Activated naive CD4-positive, alpha-beta T cell treated with anti-CD3 and anti-CD28 coated beads, Interleukin-2, amount 10 ng/mL, durations not matched to agents 7 days and 5 days (primary cell): ENCODE results near the gene RAD51AP1.
"Not testable (repeated sequence)": the region's sequence is repeated elsewhere in the genome, so short reads cannot be mapped to it uniquely, and the experiment has no call there.

Experiments
- CTCF ChIA-PET: fragments of 350-600 bp; sonication (Branson Sonifier 250); formaldehyde crosslinking; loops from one replicate; lab custom pipeline; 2021; ENCODE audit warnings: antibody characterized with exemption; lab: Charles Lee
- DNase-seq: peaks from one replicate; pipeline ENCODE4 v3.0.0-alpha.2; 2020
- H3K27ac Mint-ChIP-seq: one replicate; pipeline ENCODE4 v1.8.0; 2021; ENCODE audit warnings: mild to moderate bottlenecking, moderate library complexity, mixed read lengths
- H3K27me3 Mint-ChIP-seq: one replicate; pipeline ENCODE4 v1.8.0; 2021; ENCODE audit warnings: mild to moderate bottlenecking, mixed read lengths
- H3K36me3 Mint-ChIP-seq: one replicate; pipeline ENCODE4 v1.8.0; 2021; ENCODE audit warnings: mixed read lengths
- H3K4me1 Mint-ChIP-seq: one replicate; pipeline ENCODE4 v1.8.0; 2021; ENCODE audit warnings: mixed read lengths
- H3K4me3 Mint-ChIP-seq: one replicate; pipeline ENCODE4 v1.8.0; 2021; ENCODE audit warnings: mild to moderate bottlenecking, moderate library complexity, mixed read lengths
- H3K9me3 Mint-ChIP-seq: one replicate; pipeline ENCODE4 v1.8.0; 2021; ENCODE audit warnings: mixed read lengths

Gene RAD51AP1, protein sequence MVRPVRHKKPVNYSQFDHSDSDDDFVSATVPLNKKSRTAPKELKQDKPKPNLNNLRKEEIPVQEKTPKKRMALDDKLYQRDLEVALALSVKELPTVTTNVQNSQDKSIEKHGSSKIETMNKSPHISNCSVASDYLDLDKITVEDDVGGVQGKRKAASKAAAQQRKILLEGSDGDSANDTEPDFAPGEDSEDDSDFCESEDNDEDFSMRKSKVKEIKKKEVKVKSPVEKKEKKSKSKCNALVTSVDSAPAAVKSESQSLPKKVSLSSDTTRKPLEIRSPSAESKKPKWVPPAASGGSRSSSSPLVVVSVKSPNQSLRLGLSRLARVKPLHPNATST

DNA sequence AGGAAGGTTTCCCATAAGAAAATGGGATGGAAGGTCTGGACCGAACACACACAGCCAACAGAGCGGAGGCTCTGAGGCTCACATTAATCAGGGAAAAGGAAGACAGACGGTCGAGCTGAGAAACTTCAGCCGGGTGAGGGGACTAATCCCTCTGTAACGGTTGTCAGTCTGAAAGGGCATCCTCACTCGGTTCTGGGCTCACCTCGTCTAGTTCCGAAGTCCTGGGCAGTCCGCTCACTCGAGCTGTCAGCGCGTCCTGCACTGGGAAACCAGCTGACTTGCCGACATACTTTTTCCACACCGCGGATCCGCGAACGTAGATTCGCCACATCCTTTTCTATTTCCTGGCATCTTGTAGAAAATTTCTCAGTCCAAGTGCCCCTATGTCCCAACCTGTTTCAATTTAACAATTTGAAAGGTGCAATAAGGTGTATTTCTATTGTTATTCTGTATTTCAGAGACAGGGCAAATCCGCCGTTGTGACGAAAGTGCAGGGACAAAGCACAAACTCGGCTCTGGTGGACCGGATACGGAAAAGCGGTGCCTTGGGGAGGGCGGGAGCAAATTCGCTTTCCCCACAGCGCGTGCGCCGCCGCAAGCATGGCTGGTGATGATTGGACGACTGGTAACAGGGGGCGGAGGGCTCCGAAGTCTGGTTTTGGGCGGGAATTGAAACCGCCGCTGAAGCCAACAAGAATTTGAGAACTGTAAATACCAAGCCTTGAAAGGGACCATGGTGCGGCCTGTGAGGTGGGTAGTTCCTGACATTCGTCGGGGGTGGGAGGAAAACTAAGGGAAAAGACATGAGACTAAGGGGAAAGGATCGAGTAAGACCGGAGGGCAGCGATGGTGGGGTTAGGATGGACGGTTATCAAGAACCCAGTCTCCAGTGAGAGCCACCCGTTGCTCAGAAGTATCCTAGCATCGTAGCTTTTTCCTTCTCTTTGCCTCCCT, at the start of gene RAD51AP1:
TSS of gene RAD51AP1 (plus strand) at position 684 of the 954 bp plus-strand sequence. CDS start at position 734, 50 bp downstream.
- CTCF ChIA-PET: no interaction called here
- peak; percentile 96 for DNase-seq
- Mint-ChIP-seq H3K4me1 (peaks cover 43% of the 10 kb centered on the region), H3K27me3 (no peaks in the 10 kb centered on the region), H3K27ac (peak within 1 kb of the TSS; percentile 92), H3K36me3 (peaks cover 19% of the 10 kb centered on the region), H3K9me3 (no peaks in the 10 kb centered on the region), H3K4me3 (peak within 1 kb of the TSS; percentile 93)

DNA sequence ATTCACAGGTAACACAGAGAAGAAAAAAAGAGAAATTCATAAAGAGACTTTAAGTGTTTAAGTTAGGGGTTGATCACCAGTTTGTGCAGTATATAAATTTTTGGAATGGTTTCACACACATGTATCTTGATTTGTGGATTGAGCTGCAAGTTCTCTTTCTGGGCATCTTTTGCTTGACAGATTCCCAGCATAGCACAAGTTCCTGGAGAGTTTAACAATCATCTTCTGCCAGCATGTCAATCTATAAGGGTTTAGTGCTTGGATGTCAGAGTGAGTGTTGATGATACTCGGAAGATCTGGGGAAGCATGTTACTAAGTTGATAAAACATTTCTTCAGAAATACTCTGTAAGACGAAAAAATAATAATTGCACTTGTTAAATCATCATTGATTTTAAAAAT, 49.1 kb upstream of the RAD51AP1 start:
- CTCF ChIA-PET: no interaction called here
- peaks cover 20% of the 10 kb centered on the region for H3K36me3 Mint-ChIP-seq
- DNase-seq: no peak
- no peak overlapping the region for H3K27ac Mint-ChIP-seq
- no peaks in the 10 kb centered on the region for H3K9me3 Mint-ChIP-seq
- no peaks in the 10 kb centered on the region for H3K27me3 Mint-ChIP-seq
- H3K4me3 Mint-ChIP-seq: no peak overlapping the region
- H3K4me1 Mint-ChIP-seq: no peaks in the 10 kb centered on the region

DNA sequence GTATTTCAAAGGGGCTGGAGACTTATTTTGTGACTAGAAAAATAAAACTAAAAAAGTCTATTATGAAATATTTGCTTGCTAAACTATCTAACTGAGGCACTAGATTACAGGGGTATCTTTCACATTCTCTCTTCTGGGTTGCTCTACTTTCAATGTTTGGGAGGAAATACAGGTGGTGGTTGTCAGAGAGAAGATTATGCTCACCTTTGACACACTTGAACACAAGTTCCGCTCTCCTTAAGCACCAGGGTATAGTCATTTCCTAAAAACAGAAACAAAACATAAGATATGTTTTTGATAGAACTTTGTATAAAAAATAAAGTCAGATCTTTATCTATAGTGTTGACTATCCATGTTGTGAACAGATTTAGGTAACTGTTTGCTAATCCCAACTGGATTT, 47.7 kb upstream of the RAD51AP1 start:
- no peak for DNase-seq
- no peak overlapping the region for H3K27ac Mint-ChIP-seq

GRCh38 chr12:4496145-4496838, 42.4 kb upstream of the RAD51AP1 start:
- Mint-ChIP-seq H3K27ac (no peak overlapping the region), H3K27me3 (no peaks in the 10 kb centered on the region), H3K36me3 (peaks cover 35% of the 10 kb centered on the region), H3K4me1 (peaks cover 8% of the 10 kb centered on the region), H3K9me3 (no peaks in the 10 kb centered on the region), H3K4me3 (no peak overlapping the region)
- DNase-seq: no peak
- CTCF ChIA-PET: interaction anchor here (1.5 kb wide), 1 partner anchor 76 kb away, joined by 4 read pairs; no protein-coding TSS in a partner anchor

More for the DNA sequence above, 47.7 kb upstream of the RAD51AP1 start:
- H3K4me3 Mint-ChIP-seq: no peak overlapping the region
- H3K9me3 Mint-ChIP-seq: no peaks in the 10 kb centered on the region
- no peaks in the 10 kb centered on the region for H3K27me3 Mint-ChIP-seq
- peaks cover 20% of the 10 kb centered on the region for H3K36me3 Mint-ChIP-seq
- CTCF ChIA-PET: no interaction called here
- no peaks in the 10 kb centered on the region for H3K4me1 Mint-ChIP-seq

DNA sequence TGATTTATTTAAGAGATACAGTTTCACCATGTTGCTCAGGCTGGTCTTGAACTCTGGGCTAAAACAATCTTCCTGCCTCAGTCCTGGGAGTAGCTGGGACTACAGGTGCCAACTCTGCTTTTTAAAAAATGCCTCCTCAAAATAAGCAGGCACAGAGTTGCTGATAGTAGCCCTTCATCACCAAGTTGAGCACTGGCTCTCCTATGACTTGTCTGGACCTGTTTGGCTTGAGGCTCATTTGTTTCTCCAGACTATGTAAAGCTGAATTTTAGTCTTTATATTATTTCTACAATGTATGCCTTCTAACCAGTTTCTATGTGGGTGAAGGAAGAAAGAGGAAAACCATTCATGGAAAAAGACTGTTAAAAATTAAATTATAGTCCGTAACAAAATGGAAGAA, 39.5 kb upstream of the RAD51AP1 start:
- no peak overlapping the region for H3K4me3 Mint-ChIP-seq
- H3K27ac Mint-ChIP-seq: no peak overlapping the region
- no peak for DNase-seq
- no peaks in the 10 kb centered on the region for H3K27me3 Mint-ChIP-seq
- H3K36me3 Mint-ChIP-seq: peaks cover 46% of the 10 kb centered on the region
- CTCF ChIA-PET: interaction anchor here (1.8 kb wide), 1 partner anchor 25 kb away, joined by 5 read pairs; no protein-coding TSS in a partner anchor
- H3K9me3 Mint-ChIP-seq: no peaks in the 10 kb centered on the region
- H3K4me1 Mint-ChIP-seq: peaks cover 8% of the 10 kb centered on the region

GRCh38 chr12:4505376-4505986, 33.2 kb upstream of the RAD51AP1 start:
- Mint-ChIP-seq H3K4me1 (peaks cover 30% of the 10 kb centered on the region), H3K27ac (peak overlapping the region; percentile 45), H3K4me3 (no peak overlapping the region), H3K36me3 (peaks cover 24% of the 10 kb centered on the region), H3K27me3 (no peaks in the 10 kb centered on the region), H3K9me3 (no peaks in the 10 kb centered on the region)
- CTCF ChIA-PET: no interaction called here
- DNase-seq: no peak

GRCh38 chr12:4506430-4506829, 32.3 kb upstream of the RAD51AP1 start:
- H3K4me3 Mint-ChIP-seq: no peak overlapping the region
- H3K27me3 Mint-ChIP-seq: no peaks in the 10 kb centered on the region
- peaks cover 26% of the 10 kb centered on the region for H3K36me3 Mint-ChIP-seq
- H3K4me1 Mint-ChIP-seq: peaks cover 30% of the 10 kb centered on the region
- CTCF ChIA-PET: no interaction called here
- no peaks in the 10 kb centered on the region for H3K9me3 Mint-ChIP-seq
- H3K27ac Mint-ChIP-seq: peak overlapping the region; percentile 84
- DNase-seq: no peak

- Mint-ChIP-seq H3K4me1 (peaks cover 30% of the 10 kb centered on the region), H3K27ac (peak overlapping the region; percentile 84), H3K9me3 (no peaks in the 10 kb centered on the region), H3K27me3 (no peaks in the 10 kb centered on the region), H3K36me3 (peaks cover 23% of the 10 kb centered on the region), H3K4me3 (peak overlapping the region; percentile 11)
- DNase-seq: peak; percentile 27
- CTCF ChIA-PET: interaction anchor here (0.9 kb wide), 1 partner anchor 23 kb away, joined by 4 read pairs; no protein-coding TSS in a partner anchor
Measured at GRCh38 chr12:4506870-4507269, 31.8 kb upstream of the RAD51AP1 start.

DNA sequence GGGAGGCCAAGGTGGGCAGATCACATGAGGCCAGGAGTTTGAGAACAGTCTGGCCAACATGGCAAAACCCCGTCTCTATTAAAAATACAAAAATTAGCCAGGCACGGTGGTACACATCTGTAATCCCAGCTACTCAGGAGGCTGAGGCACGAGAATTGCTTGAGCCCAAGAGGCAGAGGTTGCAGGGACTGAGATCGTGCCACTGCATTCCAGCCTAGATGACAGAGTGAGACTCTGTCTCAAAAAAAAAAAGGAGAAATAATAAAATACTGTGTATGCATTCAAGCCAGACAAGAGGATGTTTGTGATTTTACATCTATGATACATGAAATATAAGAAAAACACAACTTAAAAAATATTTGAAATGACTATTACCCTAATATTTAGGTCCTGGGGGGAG, 30.2 kb upstream of the RAD51AP1 start:
- H3K9me3 Mint-ChIP-seq, DNase-seq, H3K4me3 Mint-ChIP-seq, H3K27me3 Mint-ChIP-seq, H3K27ac Mint-ChIP-seq: not testable (repeated sequence)
- Mint-ChIP-seq H3K4me1 (peaks cover 30% of the 10 kb centered on the region), H3K36me3 (peaks cover 22% of the 10 kb centered on the region)
- CTCF ChIA-PET: interaction anchor here (1.3 kb wide), 1 partner anchor 87 kb away, joined by 3 read pairs; no protein-coding TSS in a partner anchor

DNA sequence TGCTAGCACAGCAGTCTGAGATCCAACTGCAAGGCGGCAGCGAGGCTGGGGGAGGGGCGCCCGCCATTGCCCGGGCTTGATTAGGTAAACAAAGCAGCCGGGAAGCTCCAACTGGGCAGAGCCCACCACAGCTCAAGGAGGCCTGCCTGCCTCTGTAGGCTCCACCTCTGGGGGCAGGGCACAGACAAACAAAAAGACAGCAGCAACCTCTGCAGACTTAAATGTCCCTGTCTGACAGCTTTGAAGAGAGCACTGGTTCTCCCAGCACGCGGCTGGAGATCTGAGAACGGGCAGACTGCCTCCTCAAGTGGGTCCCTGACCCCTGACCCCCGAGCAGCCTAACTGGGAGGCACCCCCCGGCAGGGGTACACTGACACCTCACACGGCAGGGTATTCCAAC, 29.4 kb upstream of the RAD51AP1 start:
- H3K4me1 Mint-ChIP-seq: peaks cover 30% of the 10 kb centered on the region
- H3K4me3 Mint-ChIP-seq, H3K9me3 Mint-ChIP-seq, H3K27ac Mint-ChIP-seq, H3K27me3 Mint-ChIP-seq, DNase-seq: not testable (repeated sequence)
- peaks cover 18% of the 10 kb centered on the region for H3K36me3 Mint-ChIP-seq
- CTCF ChIA-PET: interaction anchor here (1.3 kb wide), 1 partner anchor 87 kb away, joined by 3 read pairs; no protein-coding TSS in a partner anchor

DNA sequence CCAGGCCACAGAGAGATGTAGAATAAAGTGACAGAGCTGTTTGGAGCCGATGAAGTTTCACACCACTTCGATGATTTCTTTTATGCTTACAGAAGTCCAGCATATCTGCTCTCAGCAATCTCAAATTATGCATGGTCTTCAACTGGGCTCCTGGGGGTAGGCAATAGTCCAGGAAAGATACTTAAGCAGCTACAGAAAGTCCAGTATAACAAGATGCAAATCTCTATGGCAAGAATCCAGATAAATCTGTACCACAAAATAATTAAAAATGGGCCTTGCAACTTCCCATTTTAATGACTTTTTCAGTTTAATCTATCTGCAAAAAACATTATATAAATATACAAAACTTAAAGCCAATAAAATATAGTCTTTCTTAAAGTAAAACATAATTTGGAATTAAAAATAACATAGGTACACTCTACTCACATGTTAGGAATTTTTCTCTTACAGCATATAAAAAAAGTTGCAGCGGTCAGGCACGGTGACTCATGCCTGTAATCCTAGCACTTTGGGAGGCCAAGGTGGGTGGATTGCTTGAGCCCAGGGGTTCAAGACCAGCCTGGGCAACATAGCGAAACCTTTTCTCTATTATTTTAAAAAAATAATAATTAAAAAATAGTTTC, 20.5 kb upstream of the RAD51AP1 start:
- H3K36me3 Mint-ChIP-seq: peaks cover 34% of the 10 kb centered on the region
- H3K27ac Mint-ChIP-seq: no peak overlapping the region
- no peaks in the 10 kb centered on the region for H3K9me3 Mint-ChIP-seq
- no peak for DNase-seq
- H3K4me1 Mint-ChIP-seq: no peaks in the 10 kb centered on the region
- CTCF ChIA-PET: no interaction called here
- no peaks in the 10 kb centered on the region for H3K27me3 Mint-ChIP-seq
- no peak overlapping the region for H3K4me3 Mint-ChIP-seq

DNA sequence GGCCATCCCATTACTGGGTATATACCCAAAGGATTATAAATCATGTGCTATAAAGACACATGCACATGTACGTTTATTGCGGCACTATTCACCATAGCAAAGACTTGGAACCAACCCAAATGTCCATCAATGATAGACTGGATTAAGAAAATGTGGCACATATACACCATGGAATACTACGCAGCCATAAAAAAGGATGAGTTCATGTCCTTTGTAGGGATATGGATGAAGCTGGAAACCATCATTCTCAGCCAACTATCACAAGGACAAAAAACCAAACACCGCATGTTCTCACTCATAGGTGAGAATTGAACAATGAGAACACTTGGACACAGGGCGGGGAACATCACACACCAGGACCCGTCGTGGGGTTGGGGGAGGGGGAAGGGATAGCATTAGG, 15.2 kb upstream of the RAD51AP1 start:
- not testable (repeated sequence) for DNase-seq, H3K4me3 Mint-ChIP-seq, H3K4me1 Mint-ChIP-seq, H3K27ac Mint-ChIP-seq, H3K27me3 Mint-ChIP-seq, H3K9me3 Mint-ChIP-seq
- CTCF ChIA-PET: interaction anchor here (1.6 kb wide), 1 partner anchor 101 kb away, joined by 7 read pairs; no protein-coding TSS in a partner anchor
- peaks cover 30% of the 10 kb centered on the region for H3K36me3 Mint-ChIP-seq

- Mint-ChIP-seq H3K27ac (no peak overlapping the region), H3K4me1 (peaks cover 3% of the 10 kb centered on the region), H3K27me3 (no peaks in the 10 kb centered on the region), H3K4me3 (no peak overlapping the region), H3K9me3 (no peaks in the 10 kb centered on the region), H3K36me3 (peaks cover 26% of the 10 kb centered on the region)
- CTCF ChIA-PET: interaction anchor here (0.6 to 3.2 kb wide), 6 partner anchors 14 to 346 kb away, joined by 3 to 19 read pairs (median 5); no protein-coding TSS in a partner anchor
- DNase-seq: no peak
Measured at GRCh38 chr12:4526923-4527546, 11.7 kb upstream of the RAD51AP1 start.
